Camera-type eye (tissue), 1 donor: Measurements from ENCODE around the gene ACTL6B. TPM values are rescaled to one million over a fixed set of nuclear protein-coding genes. Genes with fewer than 3 reads are reported as not detected.

ENCODE experiments used
- total RNA-seq: library from RNA; depleted of rRNA; stranded (reverse); fragments of >200 nt; gene quantifications from one replicate; pipeline ENCODE4 v1.2.3, GENCODE V29; 2014

The ACTL6B gene
- 14.7 TPM for total RNA-seq

DNA sequence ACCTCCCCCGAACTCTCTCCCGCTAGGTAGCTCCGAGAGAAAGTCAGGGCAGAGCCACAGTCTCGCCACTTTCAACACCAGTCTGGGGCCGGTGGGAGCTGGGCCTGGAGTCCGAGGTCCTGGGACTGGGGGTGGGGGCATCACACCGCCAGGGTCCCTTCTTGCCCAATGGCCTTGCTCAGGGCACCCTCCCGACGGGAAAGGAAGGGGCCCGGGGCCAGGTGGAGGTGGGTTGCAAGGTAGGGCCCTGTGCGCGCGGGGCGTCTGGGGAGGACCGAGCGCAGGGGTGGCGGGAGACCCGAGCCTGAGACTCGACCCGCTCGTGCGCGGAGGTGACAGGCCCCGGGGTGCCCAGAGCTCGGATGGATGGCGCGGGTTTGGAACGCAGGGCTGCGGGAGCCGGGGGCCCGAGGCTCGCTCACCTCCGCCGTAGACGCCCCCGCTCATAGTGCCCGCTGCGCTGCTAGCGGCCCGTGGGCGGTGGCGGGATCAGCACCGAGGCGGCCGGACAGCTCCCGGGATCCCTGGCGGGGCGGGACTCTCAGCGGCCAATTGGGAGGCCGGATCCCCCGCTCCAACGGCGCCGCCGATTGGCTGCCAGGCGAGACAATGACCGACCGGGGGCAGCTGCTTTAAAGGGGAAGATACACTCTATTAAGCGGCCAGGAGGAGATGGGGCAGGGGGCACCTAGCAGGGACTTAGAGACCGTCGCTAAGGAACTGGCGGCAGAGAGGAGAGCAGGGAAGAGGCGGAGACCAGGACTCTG lies at the start of gene ACTL6B:
Gene ACTL6B (minus strand): TSS at position 541 of the 767 bp plus-strand sequence. CDS start 94 bp downstream, at position 447.

GRCh38 chr7:100694098-100694745 lies 38.0 kb upstream of the ACTL6B start, which contains the start of gene GIGYF1:
GIGYF1 (minus strand) TSS chr7:100694250; CDS start chr7:100688238, 6,012 bp downstream.

GRCh38 chr7:100673302-100673941 lies 17.2 kb upstream of the ACTL6B start, which contains the start of gene GNB2:
GNB2 (plus strand) TSS chr7:100673740; CDS start chr7:100676266, 2,526 bp downstream.

GRCh38 chr7:100641463-100641859 lies 14.8 kb downstream of the ACTL6B start, which contains the start of gene TFR2:
TFR2 (minus strand) TSS chr7:100641552; CDS start chr7:100641509, 43 bp downstream.

GRCh38 chr7:100611983-100612729 lies 44.1 kb downstream of the ACTL6B start, which contains the start of gene MOSPD3:
MOSPD3 (plus strand) TSS chr7:100612540; CDS start chr7:100612792, 252 bp downstream.

Other genes starting within 250 kb of the ACTL6B start
- 2.9 TPM for gene ZCWPW1, start 227.7 kb downstream of the ACTL6B start, total RNA-seq
- 27.2 TPM for gene MEPCE, start 226.6 kb downstream of the ACTL6B start, total RNA-seq
- gene PPP1R35, start 220.0 kb downstream of the ACTL6B start, total RNA-seq, result 13.9 TPM
- not detected for gene SPACDR, start 192.2 kb downstream of the ACTL6B start, total RNA-seq
- 29.0 TPM for gene TSC22D4, start 177.2 kb downstream of the ACTL6B start, total RNA-seq
- gene NYAP1, start 172.5 kb downstream of the ACTL6B start, total RNA-seq, result 6.0 TPM
- 7.5 TPM for gene AGFG2, start 117.2 kb downstream of the ACTL6B start, total RNA-seq
- not detected for gene SAP25, start 82.5 kb downstream of the ACTL6B start, total RNA-seq
- gene LRCH4, start 70.3 kb downstream of the ACTL6B start, total RNA-seq, result 41.8 TPM
- gene FBXO24, start 70.1 kb downstream of the ACTL6B start, total RNA-seq, result 2.5 TPM
- gene PCOLCE, start 54.1 kb downstream of the ACTL6B start, total RNA-seq, result 198 TPM
- 10.0 TPM for gene MOSPD3, start 43.9 kb downstream of the ACTL6B start, total RNA-seq
- 6.2 TPM for gene TFR2, start 14.9 kb downstream of the ACTL6B start, total RNA-seq
- 103 TPM for gene GNB2, start 17.3 kb upstream of the ACTL6B start, total RNA-seq
- 45.0 TPM for gene GIGYF1, start 37.8 kb upstream of the ACTL6B start, total RNA-seq
- 25.2 TPM for gene POP7, start 49.7 kb upstream of the ACTL6B start, total RNA-seq
- gene EPO, start 64.0 kb upstream of the ACTL6B start, total RNA-seq, result not detected
- gene ZAN, start 77.1 kb upstream of the ACTL6B start, total RNA-seq, result not detected
- 53.1 TPM for gene EPHB4, start 171.1 kb upstream of the ACTL6B start, total RNA-seq
- gene SLC12A9, start 196.3 kb upstream of the ACTL6B start, total RNA-seq, result 17.0 TPM
- gene TRIP6, start 210.9 kb upstream of the ACTL6B start, total RNA-seq, result 44.5 TPM
- gene SRRT, start 218.7 kb upstream of the ACTL6B start, total RNA-seq, result 88.3 TPM
- gene UFSP1, start 233.3 kb upstream of the ACTL6B start, total RNA-seq, result 0.82 TPM
- gene ACHE, start 239.4 kb upstream of the ACTL6B start, total RNA-seq, result 25.7 TPM